Right lobe of liver (tissue), 4 donors: ENCODE results near the gene TMEM200A.

Source experiments
- CTCF ChIP-seq, 4 donors: fragments of 200-600 bp in 3 of 4; fragments of 450-650 bp in 1 of 4; IDR thresholded peaks; one replicate each; pipeline versions ENCODE4 v1.5.1 to v1.8.0; 2016 to 2022; ENCODE audit warnings: antibody characterized with exemption in 4 of 4, mild to moderate bottlenecking in 2 of 4
- POLR2A ChIP-seq: fragments of 450-650 bp; IDR thresholded peaks from one replicate; pipeline ENCODE4 v1.6.1; 2017; ENCODE audit warnings: antibody characterized with exemption, mild to moderate bottlenecking
- donor health status: DM: no; HTN: no; CAD: no.
- donor health status: DM: no; HTN: no; CAD: no.
- donor health status: DM: no; HTN: yes; CAD: no.

- TF ChIP-seq CTCF (IDR thresholded peaks at IDR 0.05) (no peak), POLR2A (no peak)
These were observed 46.9 kb downstream of the TMEM200A start for GRCh38 chr6:130412556-130413290.
